ENCODE data around the gene WDR27.

Gene WDR27

GRCh38 chr6:169678342-169678741 lies 23.5 kb downstream of the WDR27 start:
- Histone ChIP-seq H3K27ac (ENCODE audit: low read depth, low read length) (no peak overlapping the region), H3K4me3 (ENCODE audit: low read depth, low read length) (no peak overlapping the region), H3K27me3 (ENCODE audit: control insufficient read depth, insufficient read depth, low read length) (no peaks in the 10 kb centered on the region), H3K36me3 (ENCODE audit: control insufficient read depth, insufficient read depth, low read length) (peaks cover 70% of the 10 kb centered on the region), H3K9ac (ENCODE audit: low read length) (no peak overlapping the region), H3K4me1 (ENCODE audit: control insufficient read depth, insufficient read depth, low read length) (no peaks in the 10 kb centered on the region), H3K9me3 (ENCODE audit: control insufficient read depth, insufficient read depth, low read depth, low read length) (peaks cover 11% of the 10 kb centered on the region; the same call in 1 of the 2 replicates)

- Histone ChIP-seq H3K27me3 (ENCODE audit: control insufficient read depth, insufficient read depth, low read length) (no peaks in the 10 kb centered on the region), H3K36me3 (ENCODE audit: control insufficient read depth, insufficient read depth, low read length) (peaks cover 68% of the 10 kb centered on the region), H3K9me3 (ENCODE audit: control insufficient read depth, insufficient read depth, low read depth, low read length) (peaks cover 11% of the 10 kb centered on the region; the same call in 1 of the 2 replicates), H3K4me3 (ENCODE audit: low read depth, low read length) (no peak overlapping the region), H3K27ac (ENCODE audit: low read depth, low read length) (no peak overlapping the region; the same call in 1 of the 2 replicates), H3K9ac (ENCODE audit: low read length) (no peak overlapping the region), H3K4me1 (ENCODE audit: control insufficient read depth, insufficient read depth, low read length) (no peaks in the 10 kb centered on the region)
Measured at GRCh38 chr6:169677096-169677495, 24.7 kb downstream of the WDR27 start.

GRCh38 chr6:169675011-169675410 lies 26.8 kb downstream of the WDR27 start:
- Histone ChIP-seq H3K4me1 (ENCODE audit: control insufficient read depth, insufficient read depth, low read length) (no peaks in the 10 kb centered on the region), H3K36me3 (ENCODE audit: control insufficient read depth, insufficient read depth, low read length) (peaks cover 69% of the 10 kb centered on the region), H3K4me3 (ENCODE audit: low read depth, low read length) (no peak overlapping the region), H3K27ac (ENCODE audit: low read depth, low read length) (no peak overlapping the region), H3K9ac (ENCODE audit: low read length) (no peak overlapping the region), H3K27me3 (ENCODE audit: control insufficient read depth, insufficient read depth, low read length) (no peaks in the 10 kb centered on the region), H3K9me3 (ENCODE audit: control insufficient read depth, insufficient read depth, low read depth, low read length) (peaks cover 5% of the 10 kb centered on the region; the same call in 1 of the 2 replicates)

GRCh38 chr6:169671563-169671962 lies 30.3 kb downstream of the WDR27 start:
- Histone ChIP-seq H3K4me1 (ENCODE audit: control insufficient read depth, insufficient read depth, low read length) (peaks cover 12% of the 10 kb centered on the region), H3K27ac (ENCODE audit: low read depth, low read length) (no peak overlapping the region), H3K36me3 (ENCODE audit: control insufficient read depth, insufficient read depth, low read length) (peaks cover 67% of the 10 kb centered on the region), H3K9me3 (ENCODE audit: control insufficient read depth, insufficient read depth, low read depth, low read length) (0 out of 2 replicates have a peak, but pooled peaks cover 2% of the 10 kb centered on the region), H3K9ac (ENCODE audit: low read length) (no peak overlapping the region), H3K27me3 (ENCODE audit: control insufficient read depth, insufficient read depth, low read length) (no peaks in the 10 kb centered on the region), H3K4me3 (ENCODE audit: low read depth, low read length) (no peak overlapping the region)

- peaks cover 12% of the 10 kb centered on the region for H3K4me1 ChIP-seq (ENCODE audit: control insufficient read depth, insufficient read depth, low read length)
- no peak overlapping the region for H3K27ac ChIP-seq (ENCODE audit: low read depth, low read length)
- H3K36me3 ChIP-seq (ENCODE audit: control insufficient read depth, insufficient read depth, low read length), result peaks cover 74% of the 10 kb centered on the region
- H3K27me3 ChIP-seq (ENCODE audit: control insufficient read depth, insufficient read depth, low read length), result no peaks in the 10 kb centered on the region
- H3K4me3 ChIP-seq (ENCODE audit: low read depth, low read length), result no peak overlapping the region
- H3K9ac ChIP-seq (ENCODE audit: low read length), result no peak overlapping the region
- H3K9me3 ChIP-seq (ENCODE audit: control insufficient read depth, insufficient read depth, low read depth, low read length), result 0 out of 2 replicates have a peak, but pooled peaks cover under 1% of the 10 kb centered on the region
Measured at GRCh38 chr6:169669889-169670288, 31.9 kb downstream of the WDR27 start.

GRCh38 chr6:169669147-169669546 lies 32.7 kb downstream of the WDR27 start:
- no peaks in the 10 kb centered on the region for H3K27me3 ChIP-seq (ENCODE audit: control insufficient read depth, insufficient read depth, low read length)
- H3K27ac ChIP-seq (ENCODE audit: low read depth, low read length), result no peak overlapping the region
- H3K9me3 ChIP-seq (ENCODE audit: control insufficient read depth, insufficient read depth, low read depth, low read length), result no peaks in the 10 kb centered on the region
- peaks cover 78% of the 10 kb centered on the region for H3K36me3 ChIP-seq (ENCODE audit: control insufficient read depth, insufficient read depth, low read length)
- no peak overlapping the region for H3K4me3 ChIP-seq (ENCODE audit: low read depth, low read length)
- no peak overlapping the region for H3K9ac ChIP-seq (ENCODE audit: low read length)
- peaks cover 12% of the 10 kb centered on the region for H3K4me1 ChIP-seq (ENCODE audit: control insufficient read depth, insufficient read depth, low read length)

- no peak overlapping the region for H3K9ac ChIP-seq (ENCODE audit: low read length)
- peaks cover 12% of the 10 kb centered on the region for H3K4me1 ChIP-seq (ENCODE audit: control insufficient read depth, insufficient read depth, low read length)
- no peaks in the 10 kb centered on the region for H3K9me3 ChIP-seq (ENCODE audit: control insufficient read depth, insufficient read depth, low read depth, low read length)
- peaks cover 87% of the 10 kb centered on the region for H3K36me3 ChIP-seq (ENCODE audit: control insufficient read depth, insufficient read depth, low read length)
- H3K27ac ChIP-seq (ENCODE audit: low read depth, low read length), result no peak overlapping the region
- H3K4me3 ChIP-seq (ENCODE audit: low read depth, low read length), result no peak overlapping the region
- H3K27me3 ChIP-seq (ENCODE audit: control insufficient read depth, insufficient read depth, low read length), result no peaks in the 10 kb centered on the region
Measured at GRCh38 chr6:169668203-169668847, 33.5 kb downstream of the WDR27 start.

GRCh38 chr6:169667716-169668115 lies 34.1 kb downstream of the WDR27 start:
- Histone ChIP-seq H3K9me3 (ENCODE audit: control insufficient read depth, insufficient read depth, low read depth, low read length) (no peaks in the 10 kb centered on the region), H3K27ac (ENCODE audit: low read depth, low read length) (no peak overlapping the region), H3K9ac (ENCODE audit: low read length) (no peak overlapping the region), H3K36me3 (ENCODE audit: control insufficient read depth, insufficient read depth, low read length) (peaks cover 93% of the 10 kb centered on the region), H3K4me3 (ENCODE audit: low read depth, low read length) (no peak overlapping the region), H3K27me3 (ENCODE audit: control insufficient read depth, insufficient read depth, low read length) (no peaks in the 10 kb centered on the region), H3K4me1 (ENCODE audit: control insufficient read depth, insufficient read depth, low read length) (peaks cover 12% of the 10 kb centered on the region)

GRCh38 chr6:169666441-169666840 lies 35.4 kb downstream of the WDR27 start:
- H3K9me3 ChIP-seq (ENCODE audit: control insufficient read depth, insufficient read depth, low read depth, low read length), result no peaks in the 10 kb centered on the region
- peaks cover 92% of the 10 kb centered on the region for H3K36me3 ChIP-seq (ENCODE audit: control insufficient read depth, insufficient read depth, low read length)
- H3K4me3 ChIP-seq (ENCODE audit: low read depth, low read length), result no peak overlapping the region
- peaks cover 12% of the 10 kb centered on the region for H3K4me1 ChIP-seq (ENCODE audit: control insufficient read depth, insufficient read depth, low read length)
- no peaks in the 10 kb centered on the region for H3K27me3 ChIP-seq (ENCODE audit: control insufficient read depth, insufficient read depth, low read length)
- no peak overlapping the region for H3K27ac ChIP-seq (ENCODE audit: low read depth, low read length)
- no peak overlapping the region for H3K9ac ChIP-seq (ENCODE audit: low read length)

- no peak overlapping the region for H3K9ac ChIP-seq (ENCODE audit: low read length)
- peaks cover 91% of the 10 kb centered on the region for H3K36me3 ChIP-seq (ENCODE audit: control insufficient read depth, insufficient read depth, low read length)
- no peak overlapping the region for H3K4me3 ChIP-seq (ENCODE audit: low read depth, low read length)
- no peaks in the 10 kb centered on the region for H3K27me3 ChIP-seq (ENCODE audit: control insufficient read depth, insufficient read depth, low read length)
- H3K9me3 ChIP-seq (ENCODE audit: control insufficient read depth, insufficient read depth, low read depth, low read length), result no peaks in the 10 kb centered on the region
- no peak overlapping the region for H3K27ac ChIP-seq (ENCODE audit: low read depth, low read length)
- H3K4me1 ChIP-seq (ENCODE audit: control insufficient read depth, insufficient read depth, low read length), result peaks cover 12% of the 10 kb centered on the region
Measured at GRCh38 chr6:169665289-169665688, 36.5 kb downstream of the WDR27 start.

GRCh38 chr6:169664227-169664626 lies 37.6 kb downstream of the WDR27 start:
- Histone ChIP-seq H3K27me3 (ENCODE audit: control insufficient read depth, insufficient read depth, low read length) (no peaks in the 10 kb centered on the region), H3K36me3 (ENCODE audit: control insufficient read depth, insufficient read depth, low read length) (peaks cover 91% of the 10 kb centered on the region), H3K4me1 (ENCODE audit: control insufficient read depth, insufficient read depth, low read length) (peaks cover 14% of the 10 kb centered on the region), H3K4me3 (ENCODE audit: low read depth, low read length) (no peak overlapping the region), H3K9me3 (ENCODE audit: control insufficient read depth, insufficient read depth, low read depth, low read length) (no peaks in the 10 kb centered on the region), H3K9ac (ENCODE audit: low read length) (no peak overlapping the region), H3K27ac (ENCODE audit: low read depth, low read length) (no peak overlapping the region)
